Measurements from ENCODE around the gene NCAM1.

The NCAM1 gene

DNA sequence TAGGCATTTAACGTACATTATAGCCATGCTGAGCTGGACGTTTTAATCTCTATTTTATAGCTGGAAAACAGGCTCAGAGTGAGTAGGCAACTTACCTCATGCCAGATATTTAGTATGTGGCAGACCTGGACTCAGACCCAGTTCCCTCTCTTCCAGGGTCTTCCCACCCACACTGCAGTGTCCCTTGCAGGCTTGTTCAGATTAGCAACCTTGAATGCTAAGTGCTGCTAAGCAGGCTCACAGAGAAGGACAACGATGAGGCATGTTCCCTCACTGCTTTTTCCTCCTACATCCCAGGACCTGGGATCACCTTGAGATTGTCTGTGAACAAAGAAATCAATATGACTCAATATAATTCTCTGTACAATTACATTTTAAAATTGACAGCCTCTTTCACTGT lies 65.6 kb downstream of the NCAM1 start:
- TF ChIP-seq, protein P1, sequence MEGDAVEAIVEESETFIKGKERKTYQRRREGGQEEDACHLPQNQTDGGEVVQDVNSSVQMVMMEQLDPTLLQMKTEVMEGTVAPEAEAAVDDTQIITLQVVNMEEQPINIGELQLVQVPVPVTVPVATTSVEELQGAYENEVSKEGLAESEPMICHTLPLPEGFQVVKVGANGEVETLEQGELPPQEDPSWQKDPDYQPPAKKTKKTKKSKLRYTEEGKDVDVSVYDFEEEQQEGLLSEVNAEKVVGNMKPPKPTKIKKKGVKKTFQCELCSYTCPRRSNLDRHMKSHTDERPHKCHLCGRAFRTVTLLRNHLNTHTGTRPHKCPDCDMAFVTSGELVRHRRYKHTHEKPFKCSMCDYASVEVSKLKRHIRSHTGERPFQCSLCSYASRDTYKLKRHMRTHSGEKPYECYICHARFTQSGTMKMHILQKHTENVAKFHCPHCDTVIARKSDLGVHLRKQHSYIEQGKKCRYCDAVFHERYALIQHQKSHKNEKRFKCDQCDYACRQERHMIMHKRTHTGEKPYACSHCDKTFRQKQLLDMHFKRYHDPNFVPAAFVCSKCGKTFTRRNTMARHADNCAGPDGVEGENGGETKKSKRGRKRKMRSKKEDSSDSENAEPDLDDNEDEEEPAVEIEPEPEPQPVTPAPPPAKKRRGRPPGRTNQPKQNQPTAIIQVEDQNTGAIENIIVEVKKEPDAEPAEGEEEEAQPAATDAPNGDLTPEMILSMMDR (IDR thresholded peaks at IDR 0.05): no peak

DNA sequence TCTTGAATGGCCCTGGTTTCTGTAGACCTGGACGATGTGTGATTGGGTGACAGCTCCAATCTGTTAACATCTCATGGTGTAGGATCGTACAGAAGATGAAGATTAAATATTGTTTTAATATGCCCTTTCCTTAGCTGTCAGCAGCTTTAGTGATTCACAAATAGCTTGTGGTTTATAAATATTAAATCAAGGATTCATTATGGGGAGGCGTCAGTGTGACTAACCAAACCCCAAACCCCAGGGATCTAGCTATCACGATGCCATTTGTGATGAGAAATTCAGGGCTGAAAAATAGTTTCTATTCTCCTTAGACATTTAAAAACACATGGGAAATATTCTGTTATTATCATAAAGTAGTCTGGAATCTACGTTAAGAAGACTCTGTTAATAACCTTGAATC lies 73.4 kb downstream of the NCAM1 start:
- TF ChIP-seq, protein P1 (IDR thresholded peaks at IDR 0.05): no peak

DNA sequence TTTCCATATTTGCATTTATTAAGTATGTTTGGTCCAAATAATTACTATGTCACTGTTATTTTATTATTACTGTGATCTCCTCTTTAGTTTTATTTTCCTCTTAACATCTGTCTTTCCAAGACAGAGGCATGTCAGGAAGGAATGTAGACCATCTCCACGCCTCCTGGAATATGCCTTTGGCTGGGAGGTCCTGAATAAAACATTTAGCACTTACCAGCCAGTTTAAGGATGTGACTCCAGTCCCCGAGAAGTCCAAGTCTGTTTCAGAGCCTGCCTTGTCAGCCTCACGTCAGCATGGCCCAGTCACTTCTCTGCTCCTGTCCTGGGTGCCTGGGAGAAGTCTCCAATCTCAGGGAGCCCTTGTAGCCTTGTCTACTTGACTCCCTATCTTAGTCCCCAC lies 74.5 kb downstream of the NCAM1 start:
- TF ChIP-seq, protein P1 (IDR thresholded peaks at IDR 0.05): no peak

- TF ChIP-seq, protein P1 (IDR thresholded peaks at IDR 0.05): no peak
These were observed 82.5 kb downstream of the NCAM1 start for GRCh38 chr11:113043698-113044097.

DNA sequence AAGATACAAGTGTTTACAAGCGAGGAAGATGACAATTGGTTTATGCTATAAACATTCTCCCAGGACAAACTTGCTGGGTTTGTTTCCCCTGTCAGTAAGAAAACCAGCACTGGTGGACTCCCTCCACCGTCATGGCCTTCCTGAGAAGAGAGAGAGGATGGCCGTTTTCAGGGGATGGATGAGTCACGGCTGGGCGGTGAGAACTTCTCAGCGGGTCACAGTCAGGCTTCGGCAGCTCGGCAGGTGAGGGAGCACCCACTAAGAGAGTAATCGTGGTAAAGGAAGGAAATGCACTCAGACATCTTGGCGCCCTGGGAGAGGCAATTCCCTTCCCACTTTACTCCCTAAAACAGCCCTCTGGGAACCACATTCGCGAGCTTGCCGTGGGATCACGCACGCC lies 83.9 kb downstream of the NCAM1 start:
- TF ChIP-seq, protein P1 (IDR thresholded peaks at IDR 0.05): no peak

- TF ChIP-seq, protein P1 (IDR thresholded peaks at IDR 0.05): no peak
These were observed 85.6 kb downstream of the NCAM1 start for GRCh38 chr11:113046866-113047265.

GRCh38 chr11:113048820-113049768 lies 87.9 kb downstream of the NCAM1 start:
- TF ChIP-seq, protein P1 (IDR thresholded peaks at IDR 0.05): no peak
